ENCODE data around the gene GCA. TPM values are rescaled to one million over a fixed set of nuclear protein-coding genes. Genes with fewer than 3 reads are reported as not detected.
A peak's percentile ranks its signal among the peaks of the same experiment; 100 is the strongest.

The GCA gene
- total RNA-seq, 1 donor from 2014 or later, result 11.3 TPM

DNA sequence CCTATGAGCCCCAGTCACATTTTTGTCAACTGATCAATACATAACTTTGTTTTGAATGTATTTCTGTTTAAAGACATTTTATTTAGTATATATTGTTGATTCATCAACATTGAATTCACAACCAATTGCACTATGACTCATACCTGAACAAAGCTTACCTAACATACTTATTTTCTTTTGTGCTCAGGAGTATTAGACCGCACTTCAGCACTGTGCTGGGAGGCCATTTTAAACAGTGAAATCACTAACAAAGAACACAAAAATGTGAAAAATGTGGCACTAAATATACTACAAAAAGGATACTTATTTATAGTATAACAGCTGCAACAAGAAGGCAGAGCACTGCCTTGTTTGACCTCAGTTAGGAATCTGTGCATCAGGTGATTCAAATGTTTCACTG, 13.1 kb upstream of the GCA start:
- Mint-ChIP-seq H3K27me3 (ENCODE audit: low read depth) (no peaks in the 10 kb centered on the region), H3K4me3 (no peak overlapping the region), H3K9me3 (peaks cover 3% of the 10 kb centered on the region), H3K27ac (ENCODE audit: unreplicated experiment) (no peak overlapping the region), H3K36me3 (ENCODE audit: low read depth) (no peaks in the 10 kb centered on the region), H3K4me1 (no peaks in the 10 kb centered on the region)
- DNase-seq (ENCODE audit: low read depth, low spot score), result no peak
- TF ChIP-seq, protein P1, sequence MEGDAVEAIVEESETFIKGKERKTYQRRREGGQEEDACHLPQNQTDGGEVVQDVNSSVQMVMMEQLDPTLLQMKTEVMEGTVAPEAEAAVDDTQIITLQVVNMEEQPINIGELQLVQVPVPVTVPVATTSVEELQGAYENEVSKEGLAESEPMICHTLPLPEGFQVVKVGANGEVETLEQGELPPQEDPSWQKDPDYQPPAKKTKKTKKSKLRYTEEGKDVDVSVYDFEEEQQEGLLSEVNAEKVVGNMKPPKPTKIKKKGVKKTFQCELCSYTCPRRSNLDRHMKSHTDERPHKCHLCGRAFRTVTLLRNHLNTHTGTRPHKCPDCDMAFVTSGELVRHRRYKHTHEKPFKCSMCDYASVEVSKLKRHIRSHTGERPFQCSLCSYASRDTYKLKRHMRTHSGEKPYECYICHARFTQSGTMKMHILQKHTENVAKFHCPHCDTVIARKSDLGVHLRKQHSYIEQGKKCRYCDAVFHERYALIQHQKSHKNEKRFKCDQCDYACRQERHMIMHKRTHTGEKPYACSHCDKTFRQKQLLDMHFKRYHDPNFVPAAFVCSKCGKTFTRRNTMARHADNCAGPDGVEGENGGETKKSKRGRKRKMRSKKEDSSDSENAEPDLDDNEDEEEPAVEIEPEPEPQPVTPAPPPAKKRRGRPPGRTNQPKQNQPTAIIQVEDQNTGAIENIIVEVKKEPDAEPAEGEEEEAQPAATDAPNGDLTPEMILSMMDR (conservative IDR thresholded peaks at IDR 0.05), result no peak

DNA sequence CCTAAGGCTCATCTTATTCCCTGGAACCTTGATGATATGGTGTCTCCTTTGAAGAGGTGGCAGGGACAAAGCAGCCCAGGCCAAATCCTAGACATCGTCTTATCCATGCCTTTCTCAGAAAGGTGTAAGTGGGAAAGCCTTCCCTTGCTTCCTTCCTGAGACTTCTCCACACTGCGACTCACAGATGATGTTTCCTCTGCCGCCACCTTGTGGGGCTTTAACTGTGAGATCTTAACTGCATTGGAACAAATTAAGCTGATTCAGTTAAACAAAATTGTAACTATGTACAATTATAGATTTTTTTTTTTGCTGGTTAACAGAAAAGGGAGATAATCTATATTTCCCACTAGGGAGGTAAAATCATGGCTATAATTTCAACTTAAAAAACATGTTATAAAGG, 10.0 kb upstream of the GCA start:
- TF ChIP-seq, protein P1 (conservative IDR thresholded peaks at IDR 0.05), result peak; percentile 55
- H3K27me3 Mint-ChIP-seq (ENCODE audit: low read depth), result peaks cover 9% of the 10 kb centered on the region
- H3K4me1 Mint-ChIP-seq, result peaks cover 5% of the 10 kb centered on the region
- no peak overlapping the region for H3K27ac Mint-ChIP-seq (ENCODE audit: unreplicated experiment)
- no peaks in the 10 kb centered on the region for H3K36me3 Mint-ChIP-seq (ENCODE audit: low read depth)
- DNase-seq (ENCODE audit: low read depth, low spot score), result no peak
- H3K4me3 Mint-ChIP-seq, result no peak overlapping the region
- H3K9me3 Mint-ChIP-seq, result peaks cover 3% of the 10 kb centered on the region

DNA sequence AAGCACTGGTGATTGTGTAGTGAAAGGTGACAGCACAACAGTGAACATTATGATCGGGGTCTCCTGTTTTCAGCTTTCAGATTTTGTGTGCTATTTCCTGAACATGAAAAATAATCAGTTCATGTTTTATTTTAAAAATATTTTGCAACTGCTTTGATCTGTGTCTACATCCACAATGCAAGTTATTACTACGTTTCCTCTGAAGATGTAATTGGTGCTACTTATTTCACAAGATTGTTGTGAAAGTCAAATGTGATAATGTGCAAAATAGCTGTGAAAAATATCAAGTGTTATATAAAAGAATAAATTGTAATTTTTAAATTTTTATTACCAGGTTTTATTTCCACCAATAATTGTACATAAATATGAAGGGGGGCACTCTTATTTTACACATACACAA, 6.1 kb upstream of the GCA start:
- no peak for DNase-seq (ENCODE audit: low read depth, low spot score)
- Mint-ChIP-seq H3K27me3 (ENCODE audit: low read depth) (peaks cover 33% of the 10 kb centered on the region), H3K9me3 (peaks cover 3% of the 10 kb centered on the region)

DNA sequence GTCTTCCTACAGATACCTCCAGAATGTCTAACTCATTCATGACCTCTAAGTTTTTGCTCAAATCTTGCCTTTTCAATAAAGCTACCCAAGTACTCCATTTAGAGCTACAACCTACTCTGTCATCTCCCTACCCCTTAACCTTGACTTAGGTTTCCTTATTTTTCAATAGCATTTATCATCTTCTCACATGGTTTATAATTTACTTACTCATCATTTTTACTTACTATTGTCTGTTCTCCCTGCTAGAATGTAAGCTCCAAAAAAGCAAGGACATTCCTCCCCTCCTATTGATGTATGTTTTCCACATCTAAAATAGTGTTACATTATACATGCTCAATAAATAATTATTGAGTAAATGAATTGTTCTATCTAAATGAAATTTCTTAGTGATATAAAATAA, 3.1 kb upstream of the GCA start:
- Mint-ChIP-seq H3K27me3 (ENCODE audit: low read depth) (peaks cover 48% of the 10 kb centered on the region), H3K27ac (ENCODE audit: unreplicated experiment) (no peak overlapping the region), H3K4me1 (peaks cover 18% of the 10 kb centered on the region), H3K9me3 (peaks cover 6% of the 10 kb centered on the region), H3K4me3 (no peak overlapping the region), H3K36me3 (ENCODE audit: low read depth) (no peaks in the 10 kb centered on the region)
- DNase-seq (ENCODE audit: low read depth, low spot score), result no peak
- TF ChIP-seq, protein P1 (conservative IDR thresholded peaks at IDR 0.05), result no peak

More for the DNA sequence above, 6.1 kb upstream of the GCA start:
- Mint-ChIP-seq H3K4me3 (no peak overlapping the region), H3K27ac (ENCODE audit: unreplicated experiment) (no peak overlapping the region), H3K36me3 (ENCODE audit: low read depth) (no peaks in the 10 kb centered on the region), H3K4me1 (peaks cover 5% of the 10 kb centered on the region)
- TF ChIP-seq, protein P1 (conservative IDR thresholded peaks at IDR 0.05), result no peak

DNA sequence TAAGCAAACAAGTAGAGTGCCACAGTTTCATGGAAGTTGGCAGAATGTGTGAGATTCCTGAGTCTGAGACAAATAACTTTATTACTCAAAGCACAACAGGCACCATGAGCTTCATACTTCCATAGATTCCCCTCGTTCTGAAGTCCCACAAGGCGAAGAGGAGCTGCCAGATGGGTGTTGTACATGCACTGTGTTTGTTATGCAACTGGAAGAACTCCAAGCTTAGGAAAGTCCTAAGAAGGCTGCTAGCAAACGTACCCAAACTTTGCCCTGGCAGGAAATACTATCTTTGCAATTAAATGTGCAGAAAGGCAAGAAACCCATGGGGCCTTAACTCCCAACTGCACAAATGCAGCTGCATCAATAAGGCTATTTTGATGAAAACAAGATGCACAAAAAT, 1.6 kb upstream of the GCA start:
- Mint-ChIP-seq H3K36me3 (ENCODE audit: low read depth) (no peaks in the 10 kb centered on the region), H3K27me3 (ENCODE audit: low read depth) (peaks cover 42% of the 10 kb centered on the region), H3K4me3 (peak overlapping the region; percentile 59), H3K27ac (ENCODE audit: unreplicated experiment) (no peak overlapping the region), H3K4me1 (peaks cover 13% of the 10 kb centered on the region), H3K9me3 (peaks cover 3% of the 10 kb centered on the region)
- TF ChIP-seq, protein P1 (conservative IDR thresholded peaks at IDR 0.05), result no peak
- DNase-seq (ENCODE audit: low read depth, low spot score), result no peak

DNA sequence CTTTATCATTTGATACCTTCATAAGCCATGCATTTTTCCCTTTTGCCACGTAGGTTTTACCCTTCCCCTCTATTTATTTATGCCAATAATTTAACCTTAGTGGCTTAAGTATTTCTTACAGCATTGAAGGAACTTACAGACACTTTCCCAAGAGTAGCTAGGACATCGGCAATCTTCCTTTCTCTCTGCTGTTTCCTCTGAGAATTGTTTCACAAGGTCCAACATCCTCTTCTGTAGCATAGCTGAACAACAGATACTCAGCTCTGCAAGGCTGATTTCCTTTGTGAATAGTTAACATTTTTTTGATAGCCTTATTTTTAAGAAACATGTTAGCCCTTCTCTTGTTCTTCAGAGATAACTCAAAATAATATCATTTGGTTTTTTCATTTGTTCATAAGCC, 1.1 kb upstream of the GCA start:
- Mint-ChIP-seq H3K9me3 (peaks cover 3% of the 10 kb centered on the region), H3K27ac (ENCODE audit: unreplicated experiment) (no peak overlapping the region), H3K4me3 (peak overlapping the region; percentile 59), H3K4me1 (peaks cover 13% of the 10 kb centered on the region), H3K27me3 (ENCODE audit: low read depth) (peaks cover 39% of the 10 kb centered on the region), H3K36me3 (ENCODE audit: low read depth) (no peaks in the 10 kb centered on the region)
- no peak for DNase-seq (ENCODE audit: low read depth, low spot score)
- TF ChIP-seq, protein P1 (conservative IDR thresholded peaks at IDR 0.05), result no peak
